GM12872 (cell line): ENCODE results near the gene MYT1.

Experiments
- CTCF ChIP-seq: IDR thresholded peaks from 3 replicates; pipeline ENCODE4 v1.5.1; 2011; ENCODE audit warnings: low read depth, mild to moderate bottlenecking, low read length, moderate library complexity; ENCODE audit not compliant: insufficient read depth

Gene MYT1

GRCh38 chr20:64189530-64189966 lies 25.3 kb downstream of the MYT1 start:
- no peak for TF ChIP-seq CTCF

GRCh38 chr20:64189986-64190385 lies 25.7 kb downstream of the MYT1 start:
- TF ChIP-seq CTCF = no peak

GRCh38 chr20:64191002-64191401 lies 26.8 kb downstream of the MYT1 start:
- no peak for TF ChIP-seq CTCF

- no peak for TF ChIP-seq CTCF
These were observed 28.2 kb downstream of the MYT1 start for GRCh38 chr20:64192406-64192805.

GRCh38 chr20:64193058-64193457 lies 28.8 kb downstream of the MYT1 start:
- TF ChIP-seq CTCF = no peak

GRCh38 chr20:64194269-64194668 lies 30.0 kb downstream of the MYT1 start:
- no peak for TF ChIP-seq CTCF

GRCh38 chr20:64196309-64196708 lies 32.1 kb downstream of the MYT1 start:
- no peak for TF ChIP-seq CTCF

- no peak for TF ChIP-seq CTCF
These were observed 32.6 kb downstream of the MYT1 start for GRCh38 chr20:64196847-64197306.
